H9 (cell line): ENCODE data around the gene ABHD14A. TPM values are rescaled to one million over a fixed set of nuclear protein-coding genes. Genes with fewer than 3 reads are reported as not detected.

Experiments
- DNase-seq: peaks from one replicate; pipeline ENCODE4 v3.0.0-alpha.2; 2017
- H2AFZ ChIP-seq: one replicate; pipeline ENCODE4 v1.6.1; 2013; ENCODE audit warnings: mild to moderate bottlenecking, low read length, control low read depth, moderate library complexity
- H2AK5ac ChIP-seq: 2 replicates; pipeline ENCODE4 v1.6.1; 2013; ENCODE audit warnings: low read length, control low read depth, mixed read lengths; ENCODE audit not compliant: insufficient read length
- H2BK120ac ChIP-seq: one replicate; pipeline ENCODE4 v1.6.1; 2013; ENCODE audit warnings: low read depth, mild to moderate bottlenecking, low read length, control low read depth, inconsistent platforms; ENCODE audit not compliant: poor library complexity, severe bottlenecking
- H2BK12ac ChIP-seq: 2 replicates; pipeline ENCODE4 v1.6.1; 2013; ENCODE audit warnings: low read length, control low read depth, mixed read lengths, low read depth; ENCODE audit not compliant: insufficient read length
- H2BK15ac ChIP-seq: 2 replicates; pipeline ENCODE4 v1.6.1; 2013; ENCODE audit warnings: low read depth, low read length, control low read depth
- H2BK20ac ChIP-seq: one replicate; pipeline ENCODE4 v1.6.1; 2013; ENCODE audit warnings: low read depth, mild to moderate bottlenecking, low read length, control low read depth, inconsistent platforms; ENCODE audit not compliant: poor library complexity, severe bottlenecking
- H2BK5ac ChIP-seq: 2 replicates; pipeline ENCODE4 v1.6.1; 2013; ENCODE audit warnings: low read length, control low read depth, mixed read lengths; ENCODE audit not compliant: insufficient read length
- H3K14ac ChIP-seq: 2 replicates; pipeline ENCODE4 v1.6.1; 2013; ENCODE audit warnings: low read length, control low read depth; ENCODE audit not compliant: insufficient read depth
- H3K18ac ChIP-seq: 2 replicates; pipeline ENCODE4 v1.6.1; 2013; ENCODE audit warnings: low read depth, mild to moderate bottlenecking, mixed read lengths, low read length, control low read depth; ENCODE audit not compliant: insufficient read length
- H3K23ac ChIP-seq: 2 replicates; pipeline ENCODE4 v1.6.1; 2013; ENCODE audit warnings: low read length, control low read depth, mixed read lengths, low read depth; ENCODE audit not compliant: insufficient read length
- H3K23me2 ChIP-seq: 2 replicates; pipeline ENCODE4 v1.6.1; 2013; ENCODE audit warnings: low read depth, mild to moderate bottlenecking, mixed read lengths, low read length, control low read depth; ENCODE audit not compliant: insufficient read length, poor library complexity, severe bottlenecking
- H3K27ac ChIP-seq: 2 replicates; pipeline ENCODE4 v1.5.1; 2013; ENCODE audit warnings: low read length, control low read depth, mixed read lengths, low read depth; ENCODE audit not compliant: insufficient read length
- H3K27me3 ChIP-seq: 2 replicates; pipeline ENCODE4 v1.6.1; 2013; ENCODE audit warnings: low read length, control low read depth, inconsistent platforms; ENCODE audit not compliant: insufficient read depth
- H3K4ac ChIP-seq: 2 replicates; pipeline ENCODE4 v1.6.1; 2013; ENCODE audit warnings: low read depth, mild to moderate bottlenecking, control low read depth, inconsistent platforms, low read length, moderate library complexity
- H3K4me1 ChIP-seq: 2 replicates; pipeline ENCODE4 v1.6.1; 2013; ENCODE audit warnings: low read length, control low read depth, inconsistent platforms; ENCODE audit not compliant: insufficient read depth
- H3K4me2 ChIP-seq: 2 replicates; pipeline ENCODE4 v1.6.1; 2013; ENCODE audit warnings: low read length, control low read depth, mixed read lengths; ENCODE audit not compliant: insufficient read length, insufficient read depth
- H3K56ac ChIP-seq: 2 replicates; pipeline ENCODE4 v1.6.1; 2013; ENCODE audit warnings: low read depth, mild to moderate bottlenecking, mixed read lengths, low read length, control low read depth; ENCODE audit not compliant: insufficient read length
- H3K79me1 ChIP-seq: 2 replicates; pipeline ENCODE4 v1.6.1; 2013; ENCODE audit warnings: low read depth, mild to moderate bottlenecking, moderate library complexity, low read length, control low read depth, inconsistent platforms; ENCODE audit not compliant: insufficient read depth, poor library complexity, severe bottlenecking
- H3K79me2 ChIP-seq: 2 replicates; pipeline ENCODE4 v1.6.1; 2013; ENCODE audit warnings: low read length, control low read depth, inconsistent platforms; ENCODE audit not compliant: insufficient read depth
- H3K9ac ChIP-seq: 2 replicates; pipeline ENCODE4 v1.6.1; 2013; ENCODE audit warnings: low read length, control low read depth, mixed read lengths; ENCODE audit not compliant: insufficient read length; ENCODE audit errors: extremely low read depth
- H3K9me3 ChIP-seq: one replicate; pipeline ENCODE4 v1.6.1; 2013; ENCODE audit warnings: low read depth, low read length, inconsistent platforms; ENCODE audit not compliant: control insufficient read depth
- H3T11ph ChIP-seq: one replicate; pipeline ENCODE4 v1.6.1; 2013; ENCODE audit warnings: mild to moderate bottlenecking, low read length, control low read depth, inconsistent platforms
- H4K20me1 ChIP-seq: one replicate; pipeline ENCODE4 v1.6.1; 2013; ENCODE audit not compliant: control insufficient read depth, insufficient read length, insufficient read depth
- H4K5ac ChIP-seq: 2 replicates; pipeline ENCODE4 v1.6.1; 2013; ENCODE audit warnings: low read depth, mild to moderate bottlenecking, mixed read lengths, low read length, control low read depth; ENCODE audit not compliant: insufficient read length
- H4K8ac ChIP-seq: replicated peaks from 2 replicates; pipeline ENCODE4 v1.6.1; 2013; ENCODE audit warnings: low read length, control low read depth, mixed read lengths, low read depth; ENCODE audit not compliant: insufficient read length
- H4K91ac ChIP-seq: 2 replicates; pipeline ENCODE4 v1.6.1; 2013; ENCODE audit warnings: low read depth, mild to moderate bottlenecking, moderate library complexity, mixed read lengths, low read length, control low read depth; ENCODE audit not compliant: insufficient read length
- H3K27ac Mint-ChIP-seq, 3 experiments: 2 replicates in 2 of 3; 3 replicates in 1 of 3; pipeline ENCODE4 v1.8.0; 2020 to 2021; ENCODE audit warnings: mixed read lengths in 3 of 3, mild to moderate bottlenecking in 1 of 3, moderate library complexity in 1 of 3
- H3K27me3 Mint-ChIP-seq: 2 replicates; pipeline ENCODE4 v1.8.0; 2021; ENCODE audit warnings: low read depth, mild to moderate bottlenecking, moderate library complexity, mixed read lengths
- H3K36me3 Mint-ChIP-seq, 3 experiments: 2 replicates in 2 of 3; 3 replicates in 1 of 3; pipeline ENCODE4 v1.8.0; 2020 to 2021; ENCODE audit warnings: low read depth in 3 of 3, mixed read lengths in 3 of 3; ENCODE audit not compliant: insufficient read depth in 1 of 3
- H3K4me1 Mint-ChIP-seq, 2 experiments: 2 replicates each; pipeline ENCODE4 v1.8.0; 2020; ENCODE audit warnings: mixed read lengths in 2 of 2
- H3K4me3 Mint-ChIP-seq, 2 experiments: 2 replicates in 1 of 2; 3 replicates in 1 of 2; pipeline ENCODE4 v1.8.0; 2020 to 2021; ENCODE audit warnings: mild to moderate bottlenecking in 2 of 2, mixed read lengths in 2 of 2, moderate library complexity in 1 of 2
- H3K9me3 Mint-ChIP-seq, 2 experiments: 2 replicates in 1 of 2; 3 replicates in 1 of 2; pipeline ENCODE4 v1.8.0; 2020; ENCODE audit warnings: mild to moderate bottlenecking in 2 of 2, mixed read lengths in 2 of 2, moderate library complexity in 1 of 2
- CTCF ChIP-seq: fragments of 200-600 bp; sonication (generic); conservative IDR thresholded peaks from 3 replicates; pipeline ENCODE4 v1.8.0; 2021; ENCODE audit warnings: antibody characterized with exemption, mild to moderate bottlenecking
- WGBS: extraction: QIAGEN DNeasy Blood & Tissue Kit; methylation state at CpG from one replicate; pipeline ENCODE4 v1.1.7; 2013; ENCODE audit warnings: missing lambda C conversion rate, low lambda C conversion rate, mixed read lengths; ENCODE audit not compliant: insufficient read length; ENCODE audit errors: extremely low coverage; 5-methylcytosine and 5-hydroxymethylcytosine counted together
- total RNA-seq: library from RNA; stranded (reverse); gene quantifications from 2 replicates; pipeline ENCODE4 v1.2.1, GENCODE V29; 2021

ABHD14A gene
- total RNA-seq, 1 experiment from 2014 or later, result 3.1 TPM

DNA sequence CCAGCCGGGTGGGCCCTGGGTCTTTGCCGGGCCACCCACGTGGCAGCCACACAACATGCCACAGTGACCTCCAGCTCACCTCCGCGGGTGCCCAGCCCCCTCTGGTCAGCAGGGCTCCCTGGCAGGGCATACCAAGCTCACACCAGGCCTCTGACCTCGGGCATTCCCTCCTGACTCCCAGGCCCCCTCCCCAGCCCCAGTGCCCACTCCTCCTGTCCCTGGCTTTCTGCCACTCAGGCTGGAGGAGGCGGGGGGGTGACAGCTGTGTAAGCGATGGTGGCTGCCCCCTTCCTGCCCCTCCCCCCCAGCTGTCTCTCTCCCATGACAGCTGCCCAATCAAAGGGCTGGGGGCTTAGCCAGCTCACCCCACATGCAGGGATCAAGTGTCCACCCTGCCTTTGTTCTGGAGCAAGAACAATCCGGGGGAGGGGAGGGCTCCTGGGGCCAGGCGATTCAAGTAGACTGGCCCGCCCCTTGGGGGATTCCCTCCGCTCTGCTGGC lies 10.9 kb upstream of the ABHD14A start:
- Histone ChIP-seq H2AK5ac (no peak overlapping the region), H3K79me2 (no peaks in the 10 kb centered on the region), H3K79me1 (no peaks in the 10 kb centered on the region), H3T11ph (no peak overlapping the region), H3K4ac (no peak overlapping the region), H2BK120ac (no peak overlapping the region), H3K27me3 (no peaks in the 10 kb centered on the region), H2BK20ac (no peak overlapping the region), H2BK15ac (no peak overlapping the region), H4K91ac (no peak overlapping the region), H3K23me2 (peaks cover 11% of the 10 kb centered on the region), H3K4me2 (no peak overlapping the region), H3K9ac (no peak overlapping the region), H3K9me3 (no peaks in the 10 kb centered on the region), H3K4me1 (peaks cover 5% of the 10 kb centered on the region; the same call in 1 of the 2 replicates), H2AFZ (no peak overlapping the region), H2BK5ac (no peak overlapping the region), H3K23ac (no peak overlapping the region), H3K18ac (no peak overlapping the region), H3K56ac (no peak overlapping the region), H2BK12ac (no peak overlapping the region), H4K5ac (no peak overlapping the region), H4K8ac (no peak overlapping the region), H3K27ac (no peak overlapping the region), H3K14ac (no peak overlapping the region), H4K20me1 (no peaks in the 10 kb centered on the region)
- H3K27me3 Mint-ChIP-seq, result peaks cover 55% of the 10 kb centered on the region
- DNase-seq, result no peak
- H3K27ac Mint-ChIP-seq, result no peak overlapping the region
- no peak overlapping the region for H3K4me3 Mint-ChIP-seq
- no CpG with 5 or more reads among the region's 12 CpGs for WGBS
- no peak for TF ChIP-seq CTCF
- H3K36me3 Mint-ChIP-seq, result peaks cover 0 to 5% (median 0%) of the 10 kb centered on the region in 3 experiments; a peak in 3 of 7 replicates
- peaks cover 49 to 67% of the 10 kb centered on the region in 2 experiments for H3K4me1 Mint-ChIP-seq
- no peaks in the 10 kb centered on the region for H3K9me3 Mint-ChIP-seq
